Endodermal cell (in vitro differentiated cells): Measurements from ENCODE around the gene AEBP1. TPM values are rescaled to one million over a fixed set of nuclear protein-coding genes. Genes with fewer than 3 reads are reported as not detected.

ENCODE experiments used
- DNase-seq: peaks from one replicate; pipeline ENCODE4 v3.0.0-alpha.2; 2017
- H3K27ac ChIP-seq: 2 replicates; pipeline ENCODE4 v1.5.1; 2013; ENCODE audit warnings: mild to moderate bottlenecking, low read depth, low read length, moderate library complexity
- H3K27me3 ChIP-seq: 2 replicates; pipeline ENCODE4 v1.6.1; 2013; ENCODE audit warnings: mild to moderate bottlenecking, low read length, moderate library complexity; ENCODE audit not compliant: insufficient read depth, control insufficient read depth, poor library complexity, severe bottlenecking
- H3K36me3 ChIP-seq: 2 replicates; pipeline ENCODE4 v1.7.0; 2013; ENCODE audit warnings: mild to moderate bottlenecking, low read length, moderate library complexity; ENCODE audit not compliant: control insufficient read depth, insufficient read depth
- H3K4me1 ChIP-seq: one replicate; pipeline ENCODE4 v1.7.0; 2013; ENCODE audit warnings: low read length; ENCODE audit not compliant: control insufficient read depth, insufficient read depth
- H3K4me3 ChIP-seq: 2 replicates; pipeline ENCODE4 v1.5.1; 2013; ENCODE audit warnings: mild to moderate bottlenecking, low read length, moderate library complexity
- H3K9ac ChIP-seq: 2 replicates; pipeline ENCODE4 v1.6.1; 2013; ENCODE audit warnings: mild to moderate bottlenecking, low read length, moderate library complexity; ENCODE audit not compliant: poor library complexity, severe bottlenecking; ENCODE audit errors: extremely low read depth
- H3K9me3 ChIP-seq: 2 replicates; pipeline ENCODE4 v1.6.1; 2013; ENCODE audit warnings: mild to moderate bottlenecking, low read length, moderate library complexity; ENCODE audit not compliant: control insufficient read depth
- H3K27ac Mint-ChIP-seq: 2 replicates; pipeline ENCODE4 v1.8.0; 2020; ENCODE audit warnings: mixed read lengths
- H3K27me3 Mint-ChIP-seq: 2 replicates; pipeline ENCODE4 v1.8.0; 2021; ENCODE audit warnings: mild to moderate bottlenecking, mixed read lengths; ENCODE audit not compliant: insufficient read depth
- H3K36me3 Mint-ChIP-seq: 2 replicates; pipeline ENCODE4 v1.8.0; 2020; ENCODE audit warnings: low read depth, mixed read lengths
- H3K4me1 Mint-ChIP-seq: 2 replicates; pipeline ENCODE4 v1.8.0; 2020; ENCODE audit warnings: mixed read lengths
- H3K4me3 Mint-ChIP-seq: 2 replicates; pipeline ENCODE4 v1.8.0; 2020; ENCODE audit warnings: mild to moderate bottlenecking, moderate library complexity, mixed read lengths
- H3K9me3 Mint-ChIP-seq: 2 replicates; pipeline ENCODE4 v1.8.0; 2020; ENCODE audit warnings: mild to moderate bottlenecking, mixed read lengths
- CTCF ChIP-seq: fragments of 200-600 bp; sonication (generic); conservative IDR thresholded peaks from 2 replicates; pipeline ENCODE4 v1.5.0; 2021; ENCODE audit warnings: antibody characterized with exemption, mild to moderate bottlenecking
- WGBS, 2 experiments: methylation state at CpG; one replicate each; pipeline versions ENCODE4 v1.1.5 to v1.1.7; 2013; ENCODE audit warnings: missing lambda C conversion rate in 2 of 2, mixed read lengths in 1 of 2; ENCODE audit not compliant: insufficient coverage in 1 of 2, insufficient read length in 1 of 2; 5-methylcytosine and 5-hydroxymethylcytosine counted together
- total RNA-seq, 2 donors: library from RNA; stranded (reverse); fragmentation: NEBNext Ultra II Directional in 1 of 2; extraction: Animal tissue kit (Norgen Biotek cat#: 25700) in 1 of 2; gene quantifications; 2 replicates in 1 of 2; 3 replicates in 1 of 2; pipeline ENCODE4 v1.2.1, GENCODE V29; 2021

Gene AEBP1
- total RNA-seq, 2 donors from 2014 or later, result 55.2 to 65.8 TPM

DNA sequence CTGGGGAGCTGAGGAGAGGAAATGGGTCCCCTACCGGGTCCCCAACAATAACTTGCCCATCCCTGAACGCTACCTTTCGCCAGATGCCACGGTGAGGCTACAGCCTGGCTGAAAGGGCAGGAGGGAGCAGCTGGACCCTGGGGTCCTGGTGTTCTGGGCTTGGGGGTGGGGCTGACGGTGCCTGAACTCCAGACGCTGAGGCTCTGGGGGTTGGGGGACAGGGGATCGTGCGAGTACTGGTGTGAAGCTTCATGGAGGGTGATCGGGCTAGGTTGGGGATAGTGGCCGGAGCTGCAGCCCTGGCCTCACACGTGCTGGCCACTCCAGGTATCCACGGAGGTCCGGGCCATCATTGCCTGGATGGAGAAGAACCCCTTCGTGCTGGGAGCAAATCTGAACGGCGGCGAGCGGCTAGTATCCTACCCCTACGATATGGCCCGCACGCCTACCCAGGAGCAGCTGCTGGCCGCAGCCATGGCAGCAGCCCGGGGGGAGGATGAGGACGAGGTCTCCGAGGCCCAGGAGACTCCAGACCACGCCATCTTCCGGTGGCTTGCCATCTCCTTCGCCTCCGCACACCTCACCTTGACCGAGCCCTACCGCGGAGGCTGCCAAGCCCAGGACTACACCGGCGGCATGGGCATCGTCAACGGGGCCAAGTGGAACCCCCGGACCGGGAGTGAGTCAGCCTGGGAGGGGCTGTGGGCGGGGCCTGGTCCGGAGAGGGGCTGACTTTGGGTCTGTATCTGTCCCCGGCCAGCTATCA lies 8.3 kb downstream of the AEBP1 start:
- 91 to 92% methylated on average over 25 to 41 of the region's 41 CpGs for WGBS, 2 experiments
- no peak for DNase-seq
- no peak overlapping the region for H3K27ac ChIP-seq

GRCh38 chr7:44112997-44113763 lies 9.0 kb downstream of the AEBP1 start:
- H3K4me1 ChIP-seq, result no peaks in the 10 kb centered on the region
- H3K36me3 ChIP-seq, result peaks cover 5% of the 10 kb centered on the region
- peaks cover 55% of the 10 kb centered on the region for H3K36me3 Mint-ChIP-seq
- H3K4me1 Mint-ChIP-seq, result no peaks in the 10 kb centered on the region
- H3K27me3 ChIP-seq, result no peaks in the 10 kb centered on the region
- no peak overlapping the region for H3K4me3 Mint-ChIP-seq
- 95 to 98% methylated on average over 21 to 31 of the region's 34 CpGs for WGBS, 2 experiments
- no peak overlapping the region for H3K4me3 ChIP-seq
- H3K27me3 Mint-ChIP-seq, result no peaks in the 10 kb centered on the region
- no peak overlapping the region for H3K9ac ChIP-seq
- no peaks in the 10 kb centered on the region for H3K9me3 Mint-ChIP-seq
- H3K27ac ChIP-seq, result no peak overlapping the region
- no peak for DNase-seq
- no peak for TF ChIP-seq CTCF
- H3K27ac Mint-ChIP-seq, result no peak overlapping the region
- H3K9me3 ChIP-seq, result no peaks in the 10 kb centered on the region

More for the DNA sequence above, 8.3 kb downstream of the AEBP1 start:
- no peak for TF ChIP-seq CTCF
- Mint-ChIP-seq H3K27ac (no peak overlapping the region), H3K27me3 (no peaks in the 10 kb centered on the region), H3K4me1 (no peaks in the 10 kb centered on the region), H3K4me3 (no peak overlapping the region), H3K36me3 (peaks cover 49% of the 10 kb centered on the region), H3K9me3 (no peaks in the 10 kb centered on the region)
- Histone ChIP-seq H3K9ac (no peak overlapping the region), H3K4me3 (no peak overlapping the region), H3K36me3 (no peaks in the 10 kb centered on the region), H3K9me3 (no peaks in the 10 kb centered on the region), H3K27me3 (no peaks in the 10 kb centered on the region), H3K4me1 (no peaks in the 10 kb centered on the region)

- Histone ChIP-seq H3K27ac (no peak overlapping the region), H3K4me1 (no peaks in the 10 kb centered on the region), H3K4me3 (no peak overlapping the region), H3K9me3 (no peaks in the 10 kb centered on the region), H3K36me3 (peaks cover 5% of the 10 kb centered on the region), H3K9ac (no peak overlapping the region), H3K27me3 (no peaks in the 10 kb centered on the region)
- Mint-ChIP-seq H3K9me3 (no peaks in the 10 kb centered on the region), H3K27ac (no peak overlapping the region), H3K4me3 (no peak overlapping the region), H3K36me3 (peaks cover 59% of the 10 kb centered on the region), H3K27me3 (no peaks in the 10 kb centered on the region), H3K4me1 (no peaks in the 10 kb centered on the region)
- no peak for DNase-seq
- 91 to 97% methylated on average over 10 to 24 of the region's 24 CpGs for WGBS, 2 experiments
- no peak for TF ChIP-seq CTCF
Measured at GRCh38 chr7:44113764-44114354, 9.7 kb downstream of the AEBP1 start.
